Measurements from ENCODE around the gene LRBA. TPM values are rescaled to one million over a fixed set of nuclear protein-coding genes. Genes with fewer than 3 reads are reported as not detected.

The LRBA gene
- total RNA-seq, 1 donor from 2014 or later: 28.2 TPM

DNA sequence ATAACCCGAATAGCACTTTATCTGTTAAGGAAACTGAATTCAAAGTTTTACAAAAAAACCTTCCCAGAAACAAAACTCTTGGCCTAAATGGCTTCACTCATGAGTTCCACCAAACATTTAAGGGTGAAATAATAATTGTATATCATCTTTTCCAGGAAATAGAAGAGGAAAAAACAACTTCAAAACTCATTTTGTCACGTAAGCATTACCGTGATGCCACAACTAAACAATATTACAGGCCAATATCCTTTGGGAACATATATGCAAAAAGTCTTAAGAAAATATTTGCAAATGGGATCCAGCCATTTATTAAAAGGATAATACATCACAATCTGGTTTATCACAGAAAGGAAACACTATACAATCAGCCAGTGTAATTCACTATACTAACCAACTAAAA, 563.2 kb downstream of the LRBA start:
- Mint-ChIP-seq H3K27me3 (ENCODE audit: low read depth) (no peaks in the 10 kb centered on the region), H3K4me3 (no peak overlapping the region), H3K36me3 (ENCODE audit: low read depth) (peaks cover 4% of the 10 kb centered on the region), H3K4me1 (no peaks in the 10 kb centered on the region), H3K27ac (ENCODE audit: unreplicated experiment) (no peak overlapping the region), H3K9me3 (peaks cover 4% of the 10 kb centered on the region)
- TF ChIP-seq, protein P1, sequence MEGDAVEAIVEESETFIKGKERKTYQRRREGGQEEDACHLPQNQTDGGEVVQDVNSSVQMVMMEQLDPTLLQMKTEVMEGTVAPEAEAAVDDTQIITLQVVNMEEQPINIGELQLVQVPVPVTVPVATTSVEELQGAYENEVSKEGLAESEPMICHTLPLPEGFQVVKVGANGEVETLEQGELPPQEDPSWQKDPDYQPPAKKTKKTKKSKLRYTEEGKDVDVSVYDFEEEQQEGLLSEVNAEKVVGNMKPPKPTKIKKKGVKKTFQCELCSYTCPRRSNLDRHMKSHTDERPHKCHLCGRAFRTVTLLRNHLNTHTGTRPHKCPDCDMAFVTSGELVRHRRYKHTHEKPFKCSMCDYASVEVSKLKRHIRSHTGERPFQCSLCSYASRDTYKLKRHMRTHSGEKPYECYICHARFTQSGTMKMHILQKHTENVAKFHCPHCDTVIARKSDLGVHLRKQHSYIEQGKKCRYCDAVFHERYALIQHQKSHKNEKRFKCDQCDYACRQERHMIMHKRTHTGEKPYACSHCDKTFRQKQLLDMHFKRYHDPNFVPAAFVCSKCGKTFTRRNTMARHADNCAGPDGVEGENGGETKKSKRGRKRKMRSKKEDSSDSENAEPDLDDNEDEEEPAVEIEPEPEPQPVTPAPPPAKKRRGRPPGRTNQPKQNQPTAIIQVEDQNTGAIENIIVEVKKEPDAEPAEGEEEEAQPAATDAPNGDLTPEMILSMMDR (conservative IDR thresholded peaks at IDR 0.05): no peak
- DNase-seq (ENCODE audit: low read depth, low spot score): no peak

DNA sequence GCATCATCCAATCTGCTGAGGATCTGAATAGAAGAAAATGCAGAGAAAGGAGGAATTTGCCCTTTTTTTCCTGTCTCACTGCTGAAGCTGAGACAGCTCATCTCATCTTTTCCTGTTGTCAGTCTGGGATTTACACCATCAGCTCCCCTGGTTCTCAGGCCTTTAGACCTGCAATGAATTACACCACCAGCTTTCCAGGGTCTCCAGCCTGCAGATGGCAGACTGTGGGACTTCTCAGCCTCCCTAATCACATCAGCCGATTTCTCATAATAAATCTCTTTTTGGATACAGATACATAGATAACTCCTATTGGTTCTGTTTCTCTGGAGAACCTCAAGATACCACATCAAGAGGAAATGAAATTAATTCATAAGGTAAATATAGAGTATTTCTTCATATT, 567.7 kb downstream of the LRBA start:
- DNase-seq (ENCODE audit: low read depth, low spot score): no peak
- H3K4me1 Mint-ChIP-seq: no peaks in the 10 kb centered on the region
- H3K27me3 Mint-ChIP-seq (ENCODE audit: low read depth): no peaks in the 10 kb centered on the region
- H3K4me3 Mint-ChIP-seq: no peak overlapping the region
- H3K36me3 Mint-ChIP-seq (ENCODE audit: low read depth): no peaks in the 10 kb centered on the region
- no peaks in the 10 kb centered on the region for H3K9me3 Mint-ChIP-seq
- TF ChIP-seq, protein P1 (conservative IDR thresholded peaks at IDR 0.05): no peak
- no peak overlapping the region for H3K27ac Mint-ChIP-seq (ENCODE audit: unreplicated experiment)

DNA sequence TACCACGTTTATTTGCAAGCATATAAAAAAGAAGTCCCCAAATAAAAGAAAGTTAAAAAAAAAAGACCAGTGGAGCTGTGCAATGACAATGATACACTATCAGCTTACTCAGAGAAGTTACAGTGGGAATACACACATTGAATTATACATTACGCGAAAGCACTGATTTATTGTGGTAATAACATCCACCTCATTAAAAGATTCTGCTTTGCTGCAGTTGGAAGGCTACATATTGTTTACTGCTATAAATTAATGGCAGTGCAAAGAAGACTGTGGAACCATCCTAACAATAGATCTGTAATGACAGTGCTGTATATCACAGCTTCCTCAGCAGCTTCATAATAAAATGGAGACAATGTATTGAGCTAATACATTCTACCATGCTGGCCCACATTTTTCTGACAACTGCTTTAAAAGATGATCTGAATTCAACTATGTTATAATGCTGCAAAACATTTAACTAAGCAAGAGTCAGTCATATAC, 575.6 kb downstream of the LRBA start:
- no peak overlapping the region for H3K27ac Mint-ChIP-seq (ENCODE audit: unreplicated experiment)
- DNase-seq (ENCODE audit: low read depth, low spot score): no peak
- no peak overlapping the region for H3K4me3 Mint-ChIP-seq
- TF ChIP-seq, protein P1 (conservative IDR thresholded peaks at IDR 0.05): no peak
- no peaks in the 10 kb centered on the region for H3K9me3 Mint-ChIP-seq
- H3K36me3 Mint-ChIP-seq (ENCODE audit: low read depth): peaks cover 4% of the 10 kb centered on the region
- no peaks in the 10 kb centered on the region for H3K27me3 Mint-ChIP-seq (ENCODE audit: low read depth)
- no peaks in the 10 kb centered on the region for H3K4me1 Mint-ChIP-seq

DNA sequence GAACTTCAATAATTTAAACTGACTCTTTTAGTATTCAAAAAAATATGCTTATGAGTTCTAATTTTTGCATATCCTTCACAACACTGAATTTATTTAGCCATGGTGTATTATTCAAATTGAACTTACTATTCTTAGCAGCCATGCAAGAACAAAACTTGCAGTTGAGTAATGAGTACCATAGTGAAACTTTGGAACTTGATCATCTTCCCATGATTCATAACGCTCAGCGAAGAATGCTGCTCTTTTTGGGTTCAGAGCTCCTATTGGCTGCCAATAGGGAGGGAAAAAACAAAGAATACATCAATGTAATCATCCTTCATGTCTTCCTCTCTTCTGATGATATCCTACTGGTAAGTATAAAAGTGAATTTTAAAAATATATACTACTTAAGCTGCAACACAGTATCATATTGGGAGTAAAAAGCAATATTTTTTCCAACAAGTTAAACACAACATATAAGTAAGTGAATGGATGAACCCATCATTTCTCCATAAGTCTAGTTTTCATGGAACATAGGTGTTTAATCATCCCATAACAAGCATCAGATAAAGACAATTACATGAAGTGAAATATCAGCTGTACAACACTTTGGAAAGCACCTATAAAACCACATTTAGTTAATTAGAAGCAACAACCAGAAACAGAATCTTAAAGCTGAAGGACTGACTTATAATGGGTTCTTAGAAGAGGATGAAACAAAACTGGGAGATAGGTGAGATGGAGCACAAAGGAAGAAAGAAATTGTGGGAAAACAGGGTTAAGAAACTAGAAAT, 578.3 kb downstream of the LRBA start:
- Mint-ChIP-seq H3K27ac (ENCODE audit: unreplicated experiment) (no peak overlapping the region), H3K27me3 (ENCODE audit: low read depth) (no peaks in the 10 kb centered on the region), H3K36me3 (ENCODE audit: low read depth) (peaks cover 8% of the 10 kb centered on the region), H3K9me3 (peaks cover 2% of the 10 kb centered on the region), H3K4me1 (no peaks in the 10 kb centered on the region), H3K4me3 (no peak overlapping the region)
- TF ChIP-seq, protein P1 (conservative IDR thresholded peaks at IDR 0.05): no peak
- no peak for DNase-seq (ENCODE audit: low read depth, low spot score)

DNA sequence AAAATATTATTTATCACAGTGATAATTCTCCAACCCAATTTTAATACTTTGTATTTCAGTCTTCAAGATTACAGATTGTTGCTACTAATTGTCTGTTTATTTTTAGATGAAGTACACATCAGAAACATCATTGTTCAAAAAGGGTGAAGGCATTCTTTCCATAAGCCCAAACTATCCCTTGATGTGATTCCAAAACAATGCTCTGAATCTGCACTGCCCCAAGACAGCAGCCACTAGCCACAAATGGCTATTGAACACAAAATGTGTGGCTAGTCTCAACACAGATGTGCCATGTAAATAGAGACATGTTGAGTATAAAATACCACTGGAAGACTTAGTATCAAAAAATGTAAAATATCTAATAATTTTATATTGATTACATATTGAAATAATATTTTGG, 583.9 kb downstream of the LRBA start:
- Mint-ChIP-seq H3K27ac (ENCODE audit: unreplicated experiment) (no peak overlapping the region), H3K4me3 (no peak overlapping the region), H3K27me3 (ENCODE audit: low read depth) (no peaks in the 10 kb centered on the region), H3K4me1 (no peaks in the 10 kb centered on the region), H3K9me3 (peaks cover 2% of the 10 kb centered on the region), H3K36me3 (ENCODE audit: low read depth) (peaks cover 8% of the 10 kb centered on the region)
- DNase-seq (ENCODE audit: low read depth, low spot score): no peak
- TF ChIP-seq, protein P1 (conservative IDR thresholded peaks at IDR 0.05): no peak
